ENCODE data around the gene UBA52.

UBA52 gene

DNA sequence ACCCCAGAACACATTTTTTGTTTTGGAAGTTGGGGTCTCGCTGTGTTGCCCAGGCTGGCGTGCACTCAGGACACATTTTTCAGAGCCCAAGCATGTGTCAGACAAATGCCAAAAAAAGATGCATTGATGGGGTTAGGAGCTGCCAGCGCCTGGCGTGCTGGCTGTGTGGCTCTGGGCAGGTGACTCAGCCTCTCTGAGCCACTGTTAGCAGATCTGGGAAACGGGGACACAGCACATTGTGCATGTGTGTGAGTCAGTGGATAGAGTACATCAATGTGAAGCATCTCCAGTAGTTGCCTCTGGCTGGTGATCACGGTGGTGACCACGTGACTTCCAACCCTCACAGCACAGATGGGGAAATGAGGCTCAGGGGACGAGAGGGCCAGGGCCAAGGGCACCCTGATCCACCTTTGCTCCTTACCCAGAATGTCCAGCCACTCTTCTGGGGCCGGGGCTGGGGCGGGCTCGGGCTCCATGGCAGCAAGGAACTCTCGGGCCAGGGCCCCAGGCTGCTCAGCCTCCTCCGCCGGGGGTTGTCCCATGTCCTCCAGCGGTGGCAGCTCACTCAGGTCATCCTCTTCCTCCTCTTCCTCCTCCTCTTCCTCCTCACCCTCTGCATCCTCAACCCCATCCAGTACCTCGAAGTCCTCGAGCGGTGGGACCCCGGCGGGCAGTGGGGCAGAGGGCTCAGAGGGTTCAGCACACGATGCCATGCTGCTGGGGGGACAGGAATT, 30.2 kb upstream of the UBA52 start:
- no peak for DNase-seq (ENCODE audit: low read depth)
- TF ChIP-seq, protein P1, sequence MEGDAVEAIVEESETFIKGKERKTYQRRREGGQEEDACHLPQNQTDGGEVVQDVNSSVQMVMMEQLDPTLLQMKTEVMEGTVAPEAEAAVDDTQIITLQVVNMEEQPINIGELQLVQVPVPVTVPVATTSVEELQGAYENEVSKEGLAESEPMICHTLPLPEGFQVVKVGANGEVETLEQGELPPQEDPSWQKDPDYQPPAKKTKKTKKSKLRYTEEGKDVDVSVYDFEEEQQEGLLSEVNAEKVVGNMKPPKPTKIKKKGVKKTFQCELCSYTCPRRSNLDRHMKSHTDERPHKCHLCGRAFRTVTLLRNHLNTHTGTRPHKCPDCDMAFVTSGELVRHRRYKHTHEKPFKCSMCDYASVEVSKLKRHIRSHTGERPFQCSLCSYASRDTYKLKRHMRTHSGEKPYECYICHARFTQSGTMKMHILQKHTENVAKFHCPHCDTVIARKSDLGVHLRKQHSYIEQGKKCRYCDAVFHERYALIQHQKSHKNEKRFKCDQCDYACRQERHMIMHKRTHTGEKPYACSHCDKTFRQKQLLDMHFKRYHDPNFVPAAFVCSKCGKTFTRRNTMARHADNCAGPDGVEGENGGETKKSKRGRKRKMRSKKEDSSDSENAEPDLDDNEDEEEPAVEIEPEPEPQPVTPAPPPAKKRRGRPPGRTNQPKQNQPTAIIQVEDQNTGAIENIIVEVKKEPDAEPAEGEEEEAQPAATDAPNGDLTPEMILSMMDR (IDR thresholded peaks at IDR 0.05; ENCODE audit: control insufficient read depth, insufficient read depth, low read depth, low read length, missing control alignments): no peak
- H3K4me3 ChIP-seq (ENCODE audit: control insufficient read depth, low read depth, low read length): no peak overlapping the region

DNA sequence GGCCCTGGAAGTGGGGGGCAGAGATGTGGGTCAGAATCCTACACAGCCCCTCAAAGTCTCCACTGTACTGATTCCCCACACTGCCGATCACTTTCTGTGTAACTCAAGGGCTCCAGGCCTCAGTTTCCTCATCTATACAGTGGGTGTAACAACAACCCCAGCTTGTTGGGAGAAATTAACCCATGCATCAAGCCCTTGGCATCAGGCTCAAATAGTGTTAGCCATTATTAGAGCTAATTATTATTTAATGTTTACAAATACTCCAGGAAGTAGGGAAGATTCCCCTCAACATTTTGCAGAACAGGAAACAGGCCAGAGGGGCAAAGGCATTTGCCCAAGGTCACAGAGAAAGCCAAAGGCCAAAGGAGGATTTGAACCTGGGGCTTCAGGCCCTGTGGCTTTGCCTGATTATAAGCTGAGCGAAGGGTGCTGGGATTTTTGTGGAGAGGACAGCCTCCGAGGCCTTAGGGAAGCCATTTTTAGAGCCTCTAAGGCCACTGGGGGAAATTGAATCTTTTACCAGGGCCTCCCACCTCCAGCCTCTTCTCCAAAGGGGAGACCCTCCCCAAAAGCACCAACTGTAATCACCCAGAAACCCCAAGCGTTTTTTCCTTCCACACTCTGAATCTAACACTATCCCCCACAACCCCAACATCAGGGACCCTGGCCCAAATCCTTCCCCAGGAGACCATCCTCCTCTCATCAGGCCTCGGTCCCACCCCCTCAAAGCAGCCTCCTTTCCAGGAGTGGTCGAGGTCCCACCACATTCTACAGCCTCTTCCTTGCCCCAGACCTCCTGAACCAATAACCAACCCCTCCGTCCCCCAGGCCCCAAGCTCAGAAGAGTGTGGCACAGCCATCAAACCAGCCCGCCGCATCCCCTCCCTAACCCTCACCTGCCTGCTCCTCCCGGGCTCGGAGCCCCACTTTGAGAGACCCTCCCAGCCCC, 29.4 kb upstream of the UBA52 start:
- TF ChIP-seq, protein P1 (IDR thresholded peaks at IDR 0.05; ENCODE audit: control insufficient read depth, insufficient read depth, low read depth, low read length, missing control alignments): no peak
- peak overlapping the region; percentile 69 for H3K4me3 ChIP-seq (ENCODE audit: control insufficient read depth, low read depth, low read length)
- DNase-seq (ENCODE audit: low read depth): no peak

DNA sequence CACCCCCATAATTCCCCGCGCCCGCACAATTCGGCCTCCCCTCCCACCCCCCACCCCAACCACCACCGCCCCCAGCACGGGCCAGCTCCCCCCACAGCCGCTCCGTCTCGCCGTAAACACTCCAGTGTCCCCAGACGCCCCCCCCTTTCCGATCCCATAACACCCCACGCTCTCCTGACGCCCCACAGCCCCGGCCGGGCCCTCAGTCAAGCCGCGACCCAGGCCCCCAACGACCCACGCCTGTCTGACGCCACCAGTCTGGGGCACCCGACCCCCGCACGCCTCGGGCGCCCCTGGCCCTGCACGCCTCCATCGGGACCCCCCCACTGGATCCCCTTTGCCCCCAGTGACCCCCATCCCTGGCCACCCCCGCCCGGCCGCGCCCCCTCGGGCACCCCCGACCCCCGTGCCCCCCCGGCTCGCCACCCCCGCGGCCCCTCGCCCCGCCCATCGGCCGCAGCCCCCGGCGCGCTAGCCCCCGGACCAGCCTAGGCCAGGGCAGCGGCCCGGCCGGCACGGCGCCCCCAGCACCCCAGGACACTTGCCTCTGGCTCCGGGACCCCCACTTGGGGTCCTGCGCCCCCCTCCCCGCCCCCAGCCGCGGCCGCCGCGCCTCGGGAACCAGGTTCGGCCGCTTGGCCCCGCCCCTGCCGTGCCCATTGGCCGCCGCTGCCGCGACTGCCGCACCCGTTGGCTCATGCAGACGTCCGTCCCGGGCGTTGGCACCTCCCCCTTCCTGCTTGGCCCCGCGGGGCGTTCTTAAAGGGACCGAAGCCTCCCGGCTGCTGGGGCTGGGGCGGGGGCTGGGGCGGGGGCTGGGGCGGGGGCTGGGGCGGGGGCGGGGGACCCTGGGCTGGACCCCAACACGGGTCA, 28.5 kb upstream of the UBA52 start, which contains the start of gene FKBP8:
TSS of gene FKBP8 (minus strand) at position 633 of the 873 bp plus-strand sequence. CDS start 1,603 bp downstream, outside the sequence.
- peak within 1 kb of the TSS; percentile 69 for H3K4me3 ChIP-seq (ENCODE audit: control insufficient read depth, low read depth, low read length)
- peak; percentile 56 for DNase-seq (ENCODE audit: low read depth)
- TF ChIP-seq, protein P1 (IDR thresholded peaks at IDR 0.05; ENCODE audit: control insufficient read depth, insufficient read depth, low read depth, low read length, missing control alignments): no peak

DNA sequence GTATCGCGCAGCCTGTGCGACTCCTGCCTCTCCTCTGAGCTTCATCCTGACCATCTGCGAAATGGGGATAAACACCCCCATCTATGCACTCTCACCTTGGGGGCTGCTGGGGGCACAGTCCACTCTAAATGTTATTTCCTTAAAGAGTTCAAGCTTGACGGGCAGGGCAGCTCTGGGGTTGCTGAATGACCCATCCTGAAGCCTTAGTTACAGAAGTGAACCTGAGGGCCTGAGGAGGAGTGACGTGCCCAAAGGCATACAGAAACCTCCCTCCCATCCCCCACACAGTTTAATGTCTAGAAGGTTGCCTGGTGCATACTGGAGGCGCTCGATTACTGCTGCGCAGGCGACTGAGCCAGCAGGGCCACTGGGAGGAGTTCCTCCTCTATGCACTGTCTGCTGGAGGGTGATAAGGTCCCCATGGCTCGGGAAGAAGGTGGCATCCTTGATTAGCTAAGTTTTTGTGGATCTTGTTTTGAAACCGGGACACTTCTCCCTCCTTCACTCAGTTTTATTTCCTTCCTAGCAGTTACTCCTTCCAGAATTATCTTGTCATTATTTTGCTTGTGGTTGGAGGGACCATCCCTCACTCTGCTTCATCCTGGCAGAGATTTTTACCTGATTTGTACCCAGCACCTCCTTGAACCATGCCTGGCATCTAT, 27.7 kb upstream of the UBA52 start:
- DNase-seq (ENCODE audit: low read depth): no peak
- peak overlapping the region; percentile 30 for H3K4me3 ChIP-seq (ENCODE audit: control insufficient read depth, low read depth, low read length)
- TF ChIP-seq, protein P1 (IDR thresholded peaks at IDR 0.05; ENCODE audit: control insufficient read depth, insufficient read depth, low read depth, low read length, missing control alignments): no peak

DNA sequence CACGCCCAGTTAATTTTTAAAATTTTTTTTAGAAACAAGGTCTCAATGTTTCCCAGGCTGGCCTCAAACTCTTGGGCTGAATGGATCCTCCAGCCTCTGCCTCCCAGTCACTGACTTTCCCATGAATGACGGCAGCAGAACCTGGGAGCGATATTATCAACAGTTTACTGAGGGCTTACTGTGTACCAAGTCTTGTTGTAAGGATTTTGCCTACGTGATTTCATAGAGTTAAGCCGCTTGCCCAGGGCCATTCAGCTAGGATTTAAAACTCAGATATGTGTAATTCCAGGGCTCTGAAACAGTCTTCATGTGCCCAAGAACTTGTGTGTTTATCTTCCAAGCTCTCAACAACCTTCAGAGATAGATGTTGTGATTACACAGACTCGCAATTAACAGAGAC, 20.0 kb upstream of the UBA52 start:
- TF ChIP-seq, protein P1 (IDR thresholded peaks at IDR 0.05; ENCODE audit: control insufficient read depth, insufficient read depth, low read depth, low read length, missing control alignments): no peak
- DNase-seq (ENCODE audit: low read depth): no peak
- H3K4me3 ChIP-seq (ENCODE audit: control insufficient read depth, low read depth, low read length): no peak overlapping the region

Measured in AG09309 (cell line).